WTC11 (cell line): ENCODE measurements around the gene RPN1. TPM values are rescaled to one million over a fixed set of nuclear protein-coding genes. Genes with fewer than 3 reads are reported as not detected.

Experiments
- CBFB ChIP-seq: sonication (generic); formaldehyde crosslinking; IDR thresholded peaks from 2 replicates; pipeline ENCODE4 v1.8.1; 2022; ENCODE audit warnings: mild to moderate bottlenecking, low read depth, missing genetic modification reagents
- ELF4 ChIP-seq: sonication (generic); formaldehyde crosslinking; IDR thresholded peaks from 2 replicates; pipeline ENCODE4 v1.8.1; 2022; ENCODE audit warnings: low read depth, mild to moderate bottlenecking, moderate library complexity, missing genetic modification reagents
- ETV6 ChIP-seq: sonication (generic); formaldehyde crosslinking; IDR thresholded peaks from 2 replicates; pipeline ENCODE4 v1.8.1; 2022; ENCODE audit warnings: mild to moderate bottlenecking, missing genetic modification reagents
- FOXJ3 ChIP-seq: sonication (generic); formaldehyde crosslinking; IDR thresholded peaks from 2 replicates; pipeline ENCODE4 v1.9.0; 2021; ENCODE audit warnings: missing genetic modification reagents, mild to moderate bottlenecking, borderline replicate concordance
- FOXP1 ChIP-seq: sonication (generic); formaldehyde crosslinking; IDR thresholded peaks from 2 replicates; pipeline ENCODE4 v1.8.0; 2022; ENCODE audit warnings: missing genetic modification reagents, mild to moderate bottlenecking, moderate library complexity, borderline replicate concordance
- GTF2I ChIP-seq: fragments of 250-450 bp; sonication (Bioruptor Pico); conservative IDR thresholded peaks from 2 replicates; pipeline ENCODE4 v1.4.0; 2021; ENCODE audit warnings: mild to moderate bottlenecking
- IRF2 ChIP-seq: sonication (generic); formaldehyde crosslinking; IDR thresholded peaks from 2 replicates; pipeline ENCODE4 v1.8.0; 2022; ENCODE audit warnings: low read depth, missing genetic modification reagents, borderline replicate concordance
- JUN ChIP-seq: sonication (generic); formaldehyde crosslinking; IDR thresholded peaks from 2 replicates; pipeline ENCODE4 v1.8.0; 2023; ENCODE audit warnings: mild to moderate bottlenecking, missing genetic modification reagents
- MYBL2 ChIP-seq: sonication (generic); formaldehyde crosslinking; IDR thresholded peaks from 2 replicates; pipeline ENCODE4 v1.8.1; 2023; ENCODE audit warnings: mild to moderate bottlenecking, moderate library complexity, missing genetic modification reagents
- NR2C2 ChIP-seq: sonication (generic); formaldehyde crosslinking; IDR thresholded peaks from 2 replicates; pipeline ENCODE4 v1.8.0; 2022; ENCODE audit warnings: mild to moderate bottlenecking, missing genetic modification reagents
- OVOL2 ChIP-seq: fragments of 250-450 bp; sonication (Bioruptor Pico); IDR thresholded peaks from 2 replicates; pipeline ENCODE4 v1.9.0; 2021; ENCODE audit warnings: mild to moderate bottlenecking, borderline replicate concordance
- RELA ChIP-seq: sonication (generic); formaldehyde crosslinking; IDR thresholded peaks from 2 replicates; pipeline ENCODE4 v1.8.1; 2022; ENCODE audit warnings: missing genetic modification reagents, mild to moderate bottlenecking, borderline replicate concordance
- RORB ChIP-seq: fragments of 250-450 bp; sonication (Bioruptor Pico); IDR thresholded peaks from 2 replicates; pipeline ENCODE4 v1.9.0; 2021; ENCODE audit warnings: mild to moderate bottlenecking
- SMAD3 ChIP-seq: sonication (generic); formaldehyde crosslinking; IDR thresholded peaks from 2 replicates; pipeline ENCODE4 v1.8.0; 2022; ENCODE audit warnings: missing genetic modification reagents, mild to moderate bottlenecking, borderline replicate concordance
- SP1 ChIP-seq: sonication (generic); formaldehyde crosslinking; conservative IDR thresholded peaks from 2 replicates; pipeline ENCODE4 v1.8.1; 2022; ENCODE audit warnings: missing genetic modification reagents
- TCF7 ChIP-seq: sonication (generic); formaldehyde crosslinking; IDR thresholded peaks from 2 replicates; pipeline ENCODE4 v1.8.0; 2022; ENCODE audit warnings: mild to moderate bottlenecking, low read depth, missing genetic modification reagents, moderate library complexity
- TEAD1 ChIP-seq: sonication (generic); formaldehyde crosslinking; IDR thresholded peaks from 2 replicates; pipeline ENCODE4 v1.8.0; 2022; ENCODE audit warnings: mild to moderate bottlenecking, missing genetic modification reagents
- ZBTB21 ChIP-seq: sonication (generic); formaldehyde crosslinking; IDR thresholded peaks from 2 replicates; pipeline ENCODE4 v1.8.1; 2023; ENCODE audit warnings: mild to moderate bottlenecking, missing genetic modification reagents, borderline replicate concordance
- ZNF138 ChIP-seq: sonication (generic); formaldehyde crosslinking; conservative IDR thresholded peaks from 2 replicates; pipeline ENCODE4 v1.8.1; 2022; ENCODE audit warnings: mild to moderate bottlenecking, moderate library complexity, missing genetic modification reagents
- ZNF232 ChIP-seq: sonication (generic); formaldehyde crosslinking; IDR thresholded peaks from 2 replicates; pipeline ENCODE4 v1.8.0; 2022; ENCODE audit warnings: mild to moderate bottlenecking, missing genetic modification reagents
- ZNF263 ChIP-seq: sonication (generic); formaldehyde crosslinking; IDR thresholded peaks from 2 replicates; pipeline ENCODE4 v1.8.1; 2022; ENCODE audit warnings: low read depth, mild to moderate bottlenecking, moderate library complexity, missing genetic modification reagents
- total RNA-seq: library from RNA; stranded (reverse); gene quantifications from 3 replicates; pipeline ENCODE4 v1.2.3, GENCODE V29; 2021
- TF ChIP-seq, protein P1 (sequence below): sonication (generic); formaldehyde crosslinking; IDR thresholded peaks from 2 replicates; pipeline ENCODE4 v1.8.0; 2022; ENCODE audit warnings: mild to moderate bottlenecking, missing genetic modification reagents
- TF ChIP-seq, protein P2 (sequence below): fragments of 250-450 bp; sonication (Bioruptor Pico); IDR thresholded peaks from 2 replicates; pipeline ENCODE4 v1.9.0; 2021; ENCODE audit warnings: mild to moderate bottlenecking
- TF ChIP-seq, protein P3 (sequence below): sonication (generic); formaldehyde crosslinking; conservative IDR thresholded peaks from 2 replicates; pipeline ENCODE4 v1.8.1; 2022; ENCODE audit warnings: mild to moderate bottlenecking, missing genetic modification reagents
- TF ChIP-seq, protein P4 (sequence below): sonication (generic); formaldehyde crosslinking; IDR thresholded peaks from 2 replicates; pipeline ENCODE4 v1.8.1; 2022; ENCODE audit warnings: missing genetic modification reagents, borderline replicate concordance
- TF ChIP-seq, protein P5 (sequence below): sonication (generic); formaldehyde crosslinking; IDR thresholded peaks from 2 replicates; pipeline ENCODE4 v1.8.1; 2023; ENCODE audit warnings: mild to moderate bottlenecking, missing genetic modification reagents, borderline replicate concordance
- TF ChIP-seq, protein P6 (sequence below): sonication (generic); formaldehyde crosslinking; IDR thresholded peaks from 2 replicates; pipeline ENCODE4 v1.8.1; 2022; ENCODE audit warnings: mild to moderate bottlenecking, moderate library complexity, missing genetic modification reagents
- TF ChIP-seq, protein P7 (sequence below): fragments of 250-450 bp; sonication (Bioruptor Pico); IDR thresholded peaks from 2 replicates; pipeline ENCODE4 v2.1.2; 2022; ENCODE audit warnings: mild to moderate bottlenecking, moderate library complexity
- TF ChIP-seq, protein P8 (sequence below): sonication (generic); formaldehyde crosslinking; IDR thresholded peaks from 2 replicates; pipeline ENCODE4 v1.8.1; 2022; ENCODE audit warnings: low read depth, mild to moderate bottlenecking, moderate library complexity, missing genetic modification reagents, borderline replicate concordance

The RPN1 gene
- total RNA-seq, 1 experiment from 2014 or later = 160 TPM

DNA sequence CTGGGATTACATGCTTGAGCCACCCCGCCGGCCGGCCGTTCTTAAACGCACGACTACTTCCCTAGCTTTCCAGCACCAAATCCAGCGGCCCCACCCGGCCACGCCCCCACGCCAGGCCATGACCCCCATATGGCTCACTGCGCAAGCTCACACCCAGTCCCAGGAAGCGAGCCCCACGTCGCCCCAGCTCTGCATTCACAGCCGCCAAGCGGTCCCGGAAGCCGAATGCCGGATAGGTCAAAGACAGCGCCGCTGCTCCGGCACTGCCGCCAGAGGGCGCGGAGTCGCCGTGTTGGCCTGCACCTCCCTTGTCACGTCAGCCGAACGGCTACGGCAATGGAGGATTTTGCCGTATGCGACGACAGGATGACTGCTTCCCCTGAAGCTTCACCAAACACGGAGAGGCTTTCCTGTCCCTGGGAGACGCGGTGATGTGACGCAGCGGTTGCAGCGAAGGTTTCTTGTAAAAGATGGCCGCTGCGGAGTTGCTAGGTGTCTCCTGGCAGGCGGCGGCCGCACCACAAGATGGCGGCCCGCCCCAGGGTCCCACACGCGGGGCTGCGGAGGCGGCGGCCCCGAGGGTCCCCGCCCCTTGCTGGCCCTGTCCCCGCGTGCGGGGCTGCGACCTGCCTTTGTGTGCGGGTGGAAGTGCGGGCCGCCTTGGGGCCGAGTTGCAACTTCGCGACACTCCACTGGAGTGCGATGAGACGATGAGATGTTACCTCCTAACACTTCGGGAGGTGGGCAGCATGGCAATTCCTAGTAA lies 30.2 kb upstream of the RPN1 start (continued):
- TF ChIP-seq ETV6 = peak; percentile 96
- peak; percentile 97 for TF ChIP-seq ZBTB21
- peak; percentile 87 for TF ChIP-seq SP1 (CRISPR knock-in tag)
- TF ChIP-seq, protein P1, sequence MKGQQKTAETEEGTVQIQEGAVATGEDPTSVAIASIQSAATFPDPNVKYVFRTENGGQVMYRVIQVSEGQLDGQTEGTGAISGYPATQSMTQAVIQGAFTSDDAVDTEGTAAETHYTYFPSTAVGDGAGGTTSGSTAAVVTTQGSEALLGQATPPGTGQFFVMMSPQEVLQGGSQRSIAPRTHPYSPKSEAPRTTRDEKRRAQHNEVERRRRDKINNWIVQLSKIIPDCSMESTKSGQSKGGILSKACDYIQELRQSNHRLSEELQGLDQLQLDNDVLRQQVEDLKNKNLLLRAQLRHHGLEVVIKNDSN (CRISPR knock-in tag) = no peak; the same call in 1 of the 2 replicates
- TF ChIP-seq, protein P2, sequence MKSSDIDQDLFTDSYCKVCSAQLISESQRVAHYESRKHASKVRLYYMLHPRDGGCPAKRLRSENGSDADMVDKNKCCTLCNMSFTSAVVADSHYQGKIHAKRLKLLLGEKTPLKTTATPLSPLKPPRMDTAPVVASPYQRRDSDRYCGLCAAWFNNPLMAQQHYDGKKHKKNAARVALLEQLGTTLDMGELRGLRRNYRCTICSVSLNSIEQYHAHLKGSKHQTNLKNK (CRISPR knock-in tag) = no peak
- TF ChIP-seq, protein P3, sequence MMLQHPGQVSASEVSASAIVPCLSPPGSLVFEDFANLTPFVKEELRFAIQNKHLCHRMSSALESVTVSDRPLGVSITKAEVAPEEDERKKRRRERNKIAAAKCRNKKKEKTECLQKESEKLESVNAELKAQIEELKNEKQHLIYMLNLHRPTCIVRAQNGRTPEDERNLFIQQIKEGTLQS (CRISPR knock-in tag) = no peak
- TF ChIP-seq IRF2 (CRISPR knock-in tag) = no peak
- TF ChIP-seq GTF2I (CRISPR knock-in tag) = no peak
- TF ChIP-seq, protein P4, sequence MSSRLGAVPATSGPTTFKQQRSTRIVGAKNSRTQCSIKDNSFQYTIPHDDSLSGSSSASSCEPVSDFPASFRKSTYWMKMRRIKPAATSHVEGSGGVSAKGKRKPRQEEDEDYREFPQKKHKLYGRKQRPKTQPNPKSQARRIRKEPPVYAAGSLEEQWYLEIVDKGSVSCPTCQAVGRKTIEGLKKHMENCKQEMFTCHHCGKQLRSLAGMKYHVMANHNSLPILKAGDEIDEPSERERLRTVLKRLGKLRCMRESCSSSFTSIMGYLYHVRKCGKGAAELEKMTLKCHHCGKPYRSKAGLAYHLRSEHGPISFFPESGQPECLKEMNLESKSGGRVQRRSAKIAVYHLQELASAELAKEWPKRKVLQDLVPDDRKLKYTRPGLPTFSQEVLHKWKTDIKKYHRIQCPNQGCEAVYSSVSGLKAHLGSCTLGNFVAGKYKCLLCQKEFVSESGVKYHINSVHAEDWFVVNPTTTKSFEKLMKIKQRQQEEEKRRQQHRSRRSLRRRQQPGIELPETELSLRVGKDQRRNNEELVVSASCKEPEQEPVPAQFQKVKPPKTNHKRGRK (CRISPR knock-in tag) = no peak
- no peak; the same call in 1 of the 2 replicates for TF ChIP-seq TEAD1
- no peak for TF ChIP-seq RORB (CRISPR knock-in tag)
- no peak for TF ChIP-seq JUN (CRISPR knock-in tag)
- peak; percentile 74; the same call in 1 of the 2 replicates for TF ChIP-seq ZNF232 (CRISPR knock-in tag)
- no peak for TF ChIP-seq RELA (CRISPR knock-in tag)
- TF ChIP-seq ZNF138 (CRISPR knock-in tag) = peak; percentile 78; the same call in 1 of the 2 replicates
- peak; percentile 39; the same call in 1 of the 2 replicates for TF ChIP-seq CBFB (CRISPR knock-in tag)
- TF ChIP-seq ZNF263 (CRISPR knock-in tag) = no peak
- peak; percentile 70 for TF ChIP-seq MYBL2 (CRISPR knock-in tag)
- TF ChIP-seq, protein P5, sequence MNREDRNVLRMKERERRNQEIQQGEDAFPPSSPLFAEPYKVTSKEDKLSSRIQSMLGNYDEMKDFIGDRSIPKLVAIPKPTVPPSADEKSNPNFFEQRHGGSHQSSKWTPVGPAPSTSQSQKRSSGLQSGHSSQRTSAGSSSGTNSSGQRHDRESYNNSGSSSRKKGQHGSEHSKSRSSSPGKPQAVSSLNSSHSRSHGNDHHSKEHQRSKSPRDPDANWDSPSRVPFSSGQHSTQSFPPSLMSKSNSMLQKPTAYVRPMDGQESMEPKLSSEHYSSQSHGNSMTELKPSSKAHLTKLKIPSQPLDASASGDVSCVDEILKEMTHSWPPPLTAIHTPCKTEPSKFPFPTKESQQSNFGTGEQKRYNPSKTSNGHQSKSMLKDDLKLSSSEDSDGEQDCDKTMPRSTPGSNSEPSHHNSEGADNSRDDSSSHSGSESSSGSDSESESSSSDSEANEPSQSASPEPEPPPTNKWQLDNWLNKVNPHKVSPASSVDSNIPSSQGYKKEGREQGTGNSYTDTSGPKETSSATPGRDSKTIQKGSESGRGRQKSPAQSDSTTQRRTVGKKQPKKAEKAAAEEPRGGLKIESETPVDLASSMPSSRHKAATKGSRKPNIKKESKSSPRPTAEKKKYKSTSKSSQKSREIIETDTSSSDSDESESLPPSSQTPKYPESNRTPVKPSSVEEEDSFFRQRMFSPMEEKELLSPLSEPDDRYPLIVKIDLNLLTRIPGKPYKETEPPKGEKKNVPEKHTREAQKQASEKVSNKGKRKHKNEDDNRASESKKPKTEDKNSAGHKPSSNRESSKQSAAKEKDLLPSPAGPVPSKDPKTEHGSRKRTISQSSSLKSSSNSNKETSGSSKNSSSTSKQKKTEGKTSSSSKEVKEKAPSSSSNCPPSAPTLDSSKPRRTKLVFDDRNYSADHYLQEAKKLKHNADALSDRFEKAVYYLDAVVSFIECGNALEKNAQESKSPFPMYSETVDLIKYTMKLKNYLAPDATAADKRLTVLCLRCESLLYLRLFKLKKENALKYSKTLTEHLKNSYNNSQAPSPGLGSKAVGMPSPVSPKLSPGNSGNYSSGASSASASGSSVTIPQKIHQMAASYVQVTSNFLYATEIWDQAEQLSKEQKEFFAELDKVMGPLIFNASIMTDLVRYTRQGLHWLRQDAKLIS = peak; percentile 76; the same call in 1 of the 2 replicates
- peak; percentile 75; the same call in 1 of the 2 replicates for TF ChIP-seq FOXP1 (CRISPR knock-in tag)
- no peak for TF ChIP-seq TCF7 (CRISPR knock-in tag)
- no peak; the same call in 1 of the 2 replicates for TF ChIP-seq SMAD3 (CRISPR knock-in tag)
- TF ChIP-seq, protein P6, sequence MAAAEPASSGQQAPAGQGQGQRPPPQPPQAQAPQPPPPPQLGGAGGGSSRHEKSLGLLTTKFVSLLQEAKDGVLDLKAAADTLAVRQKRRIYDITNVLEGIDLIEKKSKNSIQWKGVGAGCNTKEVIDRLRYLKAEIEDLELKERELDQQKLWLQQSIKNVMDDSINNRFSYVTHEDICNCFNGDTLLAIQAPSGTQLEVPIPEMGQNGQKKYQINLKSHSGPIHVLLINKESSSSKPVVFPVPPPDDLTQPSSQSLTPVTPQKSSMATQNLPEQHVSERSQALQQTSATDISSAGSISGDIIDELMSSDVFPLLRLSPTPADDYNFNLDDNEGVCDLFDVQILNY = peak; percentile 89
- TF ChIP-seq ELF4 = no peak
- TF ChIP-seq, protein P7, sequence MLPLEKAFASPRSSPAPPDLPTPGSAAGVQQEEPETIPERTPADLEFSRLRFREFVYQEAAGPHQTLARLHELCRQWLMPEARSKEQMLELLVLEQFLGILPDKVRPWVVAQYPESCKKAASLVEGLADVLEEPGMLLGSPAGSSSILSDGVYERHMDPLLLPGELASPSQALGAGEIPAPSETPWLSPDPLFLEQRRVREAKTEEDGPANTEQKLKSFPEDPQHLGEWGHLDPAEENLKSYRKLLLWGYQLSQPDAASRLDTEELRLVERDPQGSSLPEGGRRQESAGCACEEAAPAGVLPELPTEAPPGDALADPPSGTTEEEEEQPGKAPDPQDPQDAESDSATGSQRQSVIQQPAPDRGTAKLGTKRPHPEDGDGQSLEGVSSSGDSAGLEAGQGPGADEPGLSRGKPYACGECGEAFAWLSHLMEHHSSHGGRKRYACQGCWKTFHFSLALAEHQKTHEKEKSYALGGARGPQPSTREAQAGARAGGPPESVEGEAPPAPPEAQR = no peak
- no peak for TF ChIP-seq OVOL2 (CRISPR knock-in tag)
- no peak for TF ChIP-seq FOXJ3 (CRISPR knock-in tag)
- TF ChIP-seq NR2C2 (CRISPR knock-in tag) = no peak
- TF ChIP-seq, protein P8, sequence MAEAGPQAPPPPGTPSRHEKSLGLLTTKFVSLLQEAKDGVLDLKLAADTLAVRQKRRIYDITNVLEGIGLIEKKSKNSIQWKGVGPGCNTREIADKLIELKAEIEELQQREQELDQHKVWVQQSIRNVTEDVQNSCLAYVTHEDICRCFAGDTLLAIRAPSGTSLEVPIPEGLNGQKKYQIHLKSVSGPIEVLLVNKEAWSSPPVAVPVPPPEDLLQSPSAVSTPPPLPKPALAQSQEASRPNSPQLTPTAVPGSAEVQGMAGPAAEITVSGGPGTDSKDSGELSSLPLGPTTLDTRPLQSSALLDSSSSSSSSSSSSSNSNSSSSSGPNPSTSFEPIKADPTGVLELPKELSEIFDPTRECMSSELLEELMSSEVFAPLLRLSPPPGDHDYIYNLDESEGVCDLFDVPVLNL = no peak
